HG03558 (cell line): ENCODE measurements around the gene SOX8.
"Not testable (repeated sequence)": the region's sequence is repeated elsewhere in the genome, so short reads cannot be mapped to it uniquely, and the experiment has no call there.

Experiments used
- ATAC-seq: cut with Tn5 transposase; IDR thresholded peaks from one replicate; pipeline ENCODE4 v1.9.1; 2021; ENCODE audit warnings: moderate number of reproducible peaks; ENCODE audit not compliant: unreplicated experiment; ENCODE audit errors: extremely low read depth

SOX8 gene

DNA sequence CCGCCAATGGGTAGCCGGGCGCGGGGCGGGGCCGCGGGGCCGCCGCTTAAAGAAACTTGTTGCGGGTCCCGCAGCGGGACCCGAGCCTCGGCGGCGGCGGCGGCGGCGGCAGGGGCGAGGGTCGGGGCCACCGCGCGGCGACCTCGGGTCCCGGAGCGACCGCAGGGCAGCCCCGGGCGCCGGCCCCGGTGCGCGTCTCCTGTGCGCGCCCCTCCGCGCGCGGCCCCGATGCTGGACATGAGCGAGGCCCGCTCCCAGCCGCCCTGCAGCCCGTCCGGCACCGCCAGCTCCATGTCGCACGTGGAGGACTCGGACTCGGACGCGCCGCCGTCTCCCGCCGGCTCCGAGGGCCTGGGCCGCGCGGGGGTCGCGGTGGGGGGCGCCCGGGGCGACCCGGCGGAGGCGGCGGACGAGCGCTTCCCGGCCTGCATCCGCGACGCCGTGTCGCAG, at the start of gene SOX8:
Gene SOX8, plus strand, starts transcription at position 76 of the 450 bp plus-strand sequence. Its CDS starts 153 bp downstream, at position 229.
- no peak for ATAC-seq

DNA sequence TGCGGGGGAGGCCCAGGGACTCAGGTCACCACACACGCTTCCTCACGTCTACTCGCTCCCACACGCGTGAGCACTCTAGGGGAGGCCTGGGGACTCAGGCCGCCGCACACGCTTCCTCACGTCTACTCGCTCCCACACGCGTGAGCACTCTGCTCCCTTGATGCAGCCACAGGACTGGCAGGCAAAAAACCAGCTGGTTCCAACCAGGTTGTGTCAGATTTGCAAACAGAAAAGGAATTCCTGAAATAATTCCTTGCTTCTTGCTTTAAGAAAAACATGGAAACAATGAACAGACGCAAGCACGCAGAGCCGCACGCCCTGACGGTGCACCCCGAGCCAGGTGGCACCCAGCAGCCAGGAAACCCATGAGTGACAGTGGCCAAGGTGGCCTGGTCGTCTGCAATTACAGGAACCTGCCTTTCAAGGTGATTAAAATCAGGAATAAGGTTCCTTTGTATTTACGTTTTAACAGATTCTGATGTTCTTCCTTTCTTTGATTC, 48.7 kb upstream of the SOX8 start:
- no peak for ATAC-seq

DNA sequence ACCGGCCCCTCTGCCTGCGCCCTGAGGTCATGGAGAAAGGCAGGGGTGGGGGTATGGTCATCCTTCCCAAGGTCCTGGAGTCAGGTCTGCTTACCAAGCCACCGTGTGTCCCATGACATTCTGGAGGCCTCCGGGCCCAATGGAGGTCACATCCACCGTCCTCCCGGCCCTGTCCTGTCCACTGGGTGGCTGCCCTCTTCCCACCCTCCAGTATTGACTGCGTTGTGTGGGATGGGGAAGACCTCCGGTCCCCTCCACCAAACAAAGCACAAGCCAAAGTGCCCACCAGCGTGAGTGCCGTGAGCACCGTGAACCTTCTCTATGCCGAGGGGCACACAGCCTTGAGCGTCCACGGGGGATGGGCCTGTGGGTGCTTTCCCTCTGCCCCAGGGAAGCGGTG, 48.0 kb upstream of the SOX8 start:
- ATAC-seq = no peak

DNA sequence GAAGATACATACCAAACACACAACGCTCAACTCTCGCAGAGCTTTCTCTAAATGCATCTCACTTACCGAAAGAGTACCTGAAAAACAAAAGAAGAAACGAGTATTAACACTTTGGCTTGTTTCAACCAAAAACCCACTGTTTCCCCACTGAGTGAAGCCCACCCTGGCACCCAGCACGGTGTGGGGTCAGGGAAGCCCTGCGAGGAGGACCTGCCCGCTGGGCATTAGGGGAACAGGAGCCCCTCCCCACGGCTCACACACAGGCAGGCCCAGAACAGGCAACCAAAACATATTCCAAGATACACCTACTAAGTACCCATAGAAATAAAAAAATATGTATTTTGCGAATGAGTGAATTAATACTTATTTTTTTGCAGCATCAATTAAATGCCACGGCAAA, 47.4 kb upstream of the SOX8 start:
- ATAC-seq = no peak

DNA sequence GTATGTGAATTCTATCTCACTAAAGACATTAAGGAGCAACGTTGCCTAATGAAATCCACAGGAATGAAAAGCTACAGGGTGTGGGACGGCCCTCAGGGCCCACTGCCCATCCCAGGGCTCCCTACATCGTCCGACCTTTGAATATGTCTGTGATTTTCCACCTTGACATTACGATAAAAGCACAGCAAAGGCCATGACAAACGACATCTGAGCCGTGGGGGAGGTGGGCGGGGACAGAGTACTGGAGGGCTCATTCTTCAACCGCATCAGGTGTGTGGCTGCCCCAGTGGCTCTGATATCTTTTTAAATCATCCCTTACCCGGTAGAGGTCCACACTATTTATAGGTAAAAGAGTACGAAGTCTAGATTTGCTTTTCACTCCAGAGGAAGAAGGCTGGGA, 45.9 kb upstream of the SOX8 start:
- ATAC-seq = no peak

DNA sequence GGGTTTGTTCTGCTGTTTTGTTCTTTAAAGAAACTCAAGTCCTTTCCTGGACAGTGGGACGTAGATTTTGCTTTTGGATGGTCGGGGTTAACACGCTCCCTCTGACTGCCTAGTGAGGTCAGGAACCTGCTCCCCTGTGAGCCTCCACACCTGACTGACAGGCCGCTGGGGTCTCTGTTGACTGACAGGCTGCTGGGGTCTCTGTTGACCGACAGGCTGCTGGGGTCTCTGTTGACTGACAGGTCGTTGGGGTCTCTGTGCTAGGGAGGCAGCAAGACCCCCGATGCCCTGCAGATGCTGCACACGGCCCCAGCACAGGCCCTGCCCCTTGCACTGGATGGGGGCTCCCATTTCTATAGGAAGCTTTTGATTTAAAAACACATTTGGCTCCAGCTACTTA, 44.3 kb upstream of the SOX8 start:
- ATAC-seq = no peak

DNA sequence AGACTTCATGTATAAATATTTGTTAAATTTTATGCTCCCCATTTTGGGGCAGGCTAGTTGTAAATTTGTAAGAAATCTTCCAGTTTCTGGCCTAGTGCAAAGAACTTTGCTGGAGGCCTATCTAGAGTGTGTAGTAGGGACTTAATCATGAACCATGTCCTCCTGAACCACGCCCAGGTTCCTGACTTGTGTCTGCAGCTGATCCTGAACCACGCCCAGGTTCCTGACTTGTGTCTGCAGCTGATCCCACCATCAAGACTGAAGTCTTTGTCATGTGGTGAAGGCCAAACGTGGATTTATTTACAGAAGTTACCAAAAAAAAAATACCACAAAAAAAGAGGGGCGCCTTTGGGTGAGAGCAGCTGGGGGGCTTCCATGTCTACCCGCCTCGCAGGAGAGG, 43.8 kb upstream of the SOX8 start:
- no peak for ATAC-seq

DNA sequence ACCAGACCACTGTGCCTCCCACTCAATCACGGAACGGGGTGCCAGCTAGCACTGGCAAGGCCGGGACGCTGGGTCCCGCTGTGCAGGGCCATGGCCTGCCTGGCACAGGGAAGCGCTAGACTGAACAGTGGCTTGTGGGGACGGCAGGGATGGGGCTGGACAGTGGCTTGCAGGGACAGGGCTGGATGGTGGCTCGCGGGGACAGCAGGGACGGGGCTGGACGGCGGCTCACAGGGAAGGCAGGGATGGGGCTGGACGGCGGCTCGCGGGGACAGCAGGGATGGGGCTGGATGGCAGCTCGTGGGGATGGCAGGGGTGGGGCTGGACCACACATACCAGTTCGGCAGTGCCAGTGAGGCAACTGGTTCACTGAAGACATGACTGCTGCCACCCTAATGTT, 43.4 kb upstream of the SOX8 start:
- ATAC-seq = no peak

DNA sequence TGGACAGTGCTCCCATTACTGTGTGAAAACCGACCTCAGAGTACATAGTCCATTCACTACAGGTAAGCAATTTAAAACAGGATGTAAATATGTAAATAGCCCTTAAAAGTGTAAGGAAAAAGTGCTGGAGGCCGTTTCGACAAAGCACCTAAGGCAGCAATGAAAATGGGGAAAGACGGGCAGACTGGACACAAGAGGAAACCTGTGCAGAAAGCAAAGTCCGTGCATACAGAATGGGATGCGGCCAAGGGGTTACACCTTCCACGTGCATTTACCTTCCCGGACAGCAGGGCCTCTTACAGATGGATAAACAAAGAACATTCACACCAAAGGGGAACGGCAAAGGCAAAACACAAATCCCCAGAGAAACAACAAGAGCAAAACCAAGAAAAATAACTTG, 42.8 kb upstream of the SOX8 start:
- ATAC-seq = no peak

DNA sequence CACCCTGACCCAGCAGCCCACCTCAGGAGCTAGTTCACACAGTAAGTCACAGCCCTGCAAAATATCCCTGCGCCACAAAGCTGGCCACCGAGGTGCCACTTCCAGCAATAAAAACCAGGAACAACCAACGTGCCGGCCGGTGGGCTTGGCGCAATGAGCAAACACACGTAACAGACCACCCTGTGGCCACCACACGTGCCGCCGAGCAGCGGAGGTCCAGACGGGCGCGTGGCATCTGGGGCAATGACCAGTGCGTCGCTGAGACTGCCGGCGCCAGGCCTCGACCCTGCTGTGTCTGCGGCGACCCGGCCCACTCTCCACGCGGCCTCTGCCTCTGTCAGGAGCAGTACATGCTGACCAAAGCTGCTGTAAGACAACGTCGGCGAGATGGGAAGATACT, 42.3 kb upstream of the SOX8 start:
- ATAC-seq = no peak

DNA sequence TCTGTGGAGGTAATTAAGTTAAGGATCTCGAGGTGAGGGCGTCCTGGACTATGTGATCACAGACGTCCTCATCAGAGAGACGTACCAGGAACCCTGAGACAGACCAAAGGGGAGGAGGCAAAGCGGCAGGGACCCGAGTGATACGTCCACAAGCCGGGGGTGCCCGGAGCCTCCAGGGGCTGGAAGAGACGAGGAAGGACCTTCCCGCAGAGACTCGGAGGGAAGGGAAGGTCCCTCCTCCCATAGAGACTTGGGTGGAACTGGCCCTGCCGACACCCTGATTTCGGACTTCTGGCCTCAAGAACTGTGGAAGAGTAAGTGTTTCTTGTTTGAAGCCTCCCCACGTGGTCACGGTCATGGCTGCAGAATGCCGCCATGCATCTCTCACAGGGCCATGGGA, 41.6 kb upstream of the SOX8 start:
- ATAC-seq = no peak

DNA sequence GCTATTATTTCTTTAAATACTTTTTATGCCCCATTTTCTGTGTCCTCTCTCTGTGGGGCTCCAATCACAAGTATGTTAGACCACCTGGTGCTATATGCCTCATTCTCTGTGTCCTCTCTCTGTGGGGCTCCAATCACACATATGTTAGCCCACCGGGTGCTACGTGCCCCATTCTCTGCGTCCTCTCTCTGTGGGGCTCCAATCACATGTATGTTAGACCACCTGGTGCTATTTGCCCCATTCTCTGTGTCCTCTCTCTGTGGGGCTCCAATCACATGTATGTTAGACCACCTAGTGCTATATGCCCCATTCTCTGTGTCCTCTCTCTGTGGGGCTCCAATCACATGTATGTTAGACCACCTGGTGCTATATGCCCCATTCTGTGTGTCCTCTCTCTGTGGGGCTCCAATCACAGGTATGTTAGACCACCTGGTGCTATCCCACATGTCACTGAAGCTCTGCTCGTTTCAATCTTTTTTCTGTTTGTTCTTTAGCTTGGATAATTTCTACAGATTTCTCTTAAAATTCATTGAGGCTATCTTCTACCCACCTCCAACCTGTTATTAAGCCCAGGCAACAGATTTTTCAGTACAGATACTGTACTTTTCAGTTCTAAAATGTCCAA, 39.0 kb upstream of the SOX8 start:
- no peak for ATAC-seq

DNA sequence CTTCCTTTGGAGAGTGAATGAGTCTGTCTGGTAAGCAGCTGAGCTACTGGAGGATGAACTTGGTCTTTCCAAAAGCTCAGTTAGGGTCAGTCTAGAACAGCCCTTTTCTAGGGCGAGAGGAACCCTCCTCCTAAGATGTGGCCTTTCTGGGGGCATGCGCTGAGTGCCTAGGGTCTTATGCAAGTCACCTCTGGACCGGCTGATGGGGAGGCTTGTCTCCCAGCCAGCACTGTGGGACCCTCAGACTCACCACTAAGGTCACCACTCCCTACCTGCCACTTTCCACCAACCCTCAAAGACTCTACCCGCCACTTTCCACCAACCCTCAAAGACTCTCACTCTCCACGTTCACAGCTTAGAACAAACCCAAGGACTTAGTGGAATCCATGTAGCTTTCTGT, 37.6 kb upstream of the SOX8 start:
- ATAC-seq = no peak

DNA sequence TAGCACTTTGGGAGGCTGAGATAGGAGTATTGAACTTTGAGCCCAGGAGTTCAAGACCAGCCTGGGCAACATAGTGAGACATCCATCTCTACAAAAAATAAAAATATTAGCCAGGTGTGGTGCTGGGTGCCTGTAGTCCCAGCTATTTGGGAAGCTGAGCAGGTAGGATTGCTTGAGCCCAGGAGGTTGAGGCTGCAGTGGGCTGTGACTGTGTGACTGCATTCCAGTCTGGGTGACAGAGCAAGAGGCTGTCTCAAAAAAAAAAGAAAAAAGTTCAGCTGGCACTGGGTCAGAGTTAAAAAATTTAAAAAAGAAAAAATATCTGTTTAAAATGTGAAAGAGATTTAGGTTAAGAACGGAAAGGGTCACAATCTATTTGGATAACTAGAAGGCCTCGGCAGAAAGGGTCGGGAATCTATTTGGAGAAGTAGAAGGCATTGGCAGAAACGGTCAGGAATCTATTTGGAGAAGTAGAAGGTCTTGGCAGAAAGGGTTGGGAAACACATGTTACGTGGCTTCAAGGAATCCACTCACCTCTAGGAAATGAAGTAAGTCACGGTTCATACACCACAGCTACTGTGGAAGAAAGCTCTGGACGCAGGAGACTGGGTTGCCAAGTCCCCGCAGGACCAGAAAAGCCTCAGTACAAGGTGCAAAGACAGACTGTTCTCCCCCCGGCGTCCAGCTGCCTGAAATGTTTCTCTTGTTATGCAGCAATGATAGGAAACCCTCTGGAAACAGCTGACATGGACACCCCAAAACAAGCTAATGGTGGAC, 36.1 kb upstream of the SOX8 start:
- ATAC-seq = no peak

DNA sequence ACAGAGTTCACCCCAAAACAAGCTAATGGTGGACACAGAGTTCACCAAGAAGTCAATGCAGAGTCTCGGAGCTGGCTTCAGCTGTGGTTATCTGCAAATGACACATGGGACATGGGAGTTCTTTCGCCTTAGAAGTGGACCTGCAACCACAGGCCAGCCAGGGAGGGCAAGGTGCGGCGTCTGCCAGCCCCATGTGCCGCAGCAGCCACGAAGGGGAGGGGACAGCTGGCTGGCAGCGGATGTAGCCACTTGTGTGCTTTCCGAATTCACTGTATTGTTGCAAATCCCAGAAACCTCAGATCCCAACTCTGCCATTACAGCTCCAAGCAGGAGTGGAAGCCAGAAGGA, 35.5 kb upstream of the SOX8 start:
- ATAC-seq = no peak

DNA sequence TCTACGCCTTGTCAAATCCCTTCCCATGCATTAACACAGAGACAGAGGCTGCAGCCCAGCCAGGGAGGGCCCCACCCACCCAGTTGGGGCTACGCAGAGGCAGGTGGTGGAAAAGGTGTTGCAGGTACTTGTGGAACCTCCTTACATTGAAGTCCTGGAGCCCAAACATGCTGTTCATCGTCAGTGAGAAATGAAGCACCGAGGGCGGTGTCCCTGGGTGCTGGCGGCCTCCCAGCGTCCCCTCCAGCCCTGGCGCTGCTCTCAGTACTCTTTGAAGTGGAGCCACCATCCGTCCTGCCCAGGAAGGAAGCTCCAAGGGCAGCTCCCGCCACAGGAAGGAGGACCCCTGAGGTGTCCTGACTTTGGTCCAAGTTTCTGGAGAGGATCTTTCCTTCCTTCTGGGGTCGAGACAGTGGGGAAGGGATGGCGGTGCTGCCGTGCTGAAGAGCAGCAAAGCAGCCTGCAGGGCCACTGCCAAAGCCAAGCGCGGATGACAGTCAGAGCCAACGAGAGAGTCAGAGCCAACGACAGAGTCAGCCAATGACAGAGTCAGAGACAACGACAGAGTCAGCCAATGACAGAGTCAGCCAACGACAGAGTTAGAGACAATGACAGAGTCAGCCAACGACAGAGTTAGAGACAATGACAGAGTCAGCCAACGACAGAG, 34.2 kb upstream of the SOX8 start:
- ATAC-seq = no peak

DNA sequence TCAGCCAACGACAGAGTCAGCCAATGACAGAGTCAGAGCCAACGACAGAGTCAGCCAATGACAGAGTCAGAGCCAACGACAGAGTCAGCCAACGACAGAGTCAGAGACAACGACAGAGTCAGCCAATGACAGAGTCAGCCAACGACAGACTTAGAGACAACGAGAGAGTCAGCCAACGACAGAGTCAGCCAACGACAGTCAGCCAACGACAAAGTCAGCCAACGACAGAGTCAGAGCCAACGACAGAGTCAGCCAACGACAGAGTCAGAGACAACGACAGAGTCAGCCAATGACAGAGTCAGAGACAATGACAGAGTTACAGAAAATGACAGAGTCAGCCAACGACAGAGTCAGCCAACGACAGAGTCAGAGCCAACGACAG, 33.7 kb upstream of the SOX8 start:
- ATAC-seq = not testable (repeated sequence)

DNA sequence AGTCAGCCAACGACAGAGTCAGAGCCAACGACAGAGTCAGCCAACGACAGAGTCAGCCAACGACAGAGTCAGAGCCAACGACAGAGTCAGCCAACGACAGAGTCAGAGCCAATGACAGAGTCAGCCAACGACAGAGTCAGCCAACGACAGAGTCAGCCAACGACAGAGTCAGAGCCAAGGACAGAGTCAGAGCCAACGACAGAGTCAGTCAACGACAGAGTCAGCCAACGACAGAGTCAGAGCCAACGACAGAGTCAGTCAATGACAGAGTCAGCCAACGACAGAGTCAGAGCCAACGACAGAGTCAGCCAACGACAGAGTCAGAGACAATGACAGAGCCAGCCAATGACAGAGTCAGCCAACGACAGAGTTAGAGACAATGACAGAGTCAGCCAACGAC, 32.8 kb upstream of the SOX8 start:
- ATAC-seq = not testable (repeated sequence)

DNA sequence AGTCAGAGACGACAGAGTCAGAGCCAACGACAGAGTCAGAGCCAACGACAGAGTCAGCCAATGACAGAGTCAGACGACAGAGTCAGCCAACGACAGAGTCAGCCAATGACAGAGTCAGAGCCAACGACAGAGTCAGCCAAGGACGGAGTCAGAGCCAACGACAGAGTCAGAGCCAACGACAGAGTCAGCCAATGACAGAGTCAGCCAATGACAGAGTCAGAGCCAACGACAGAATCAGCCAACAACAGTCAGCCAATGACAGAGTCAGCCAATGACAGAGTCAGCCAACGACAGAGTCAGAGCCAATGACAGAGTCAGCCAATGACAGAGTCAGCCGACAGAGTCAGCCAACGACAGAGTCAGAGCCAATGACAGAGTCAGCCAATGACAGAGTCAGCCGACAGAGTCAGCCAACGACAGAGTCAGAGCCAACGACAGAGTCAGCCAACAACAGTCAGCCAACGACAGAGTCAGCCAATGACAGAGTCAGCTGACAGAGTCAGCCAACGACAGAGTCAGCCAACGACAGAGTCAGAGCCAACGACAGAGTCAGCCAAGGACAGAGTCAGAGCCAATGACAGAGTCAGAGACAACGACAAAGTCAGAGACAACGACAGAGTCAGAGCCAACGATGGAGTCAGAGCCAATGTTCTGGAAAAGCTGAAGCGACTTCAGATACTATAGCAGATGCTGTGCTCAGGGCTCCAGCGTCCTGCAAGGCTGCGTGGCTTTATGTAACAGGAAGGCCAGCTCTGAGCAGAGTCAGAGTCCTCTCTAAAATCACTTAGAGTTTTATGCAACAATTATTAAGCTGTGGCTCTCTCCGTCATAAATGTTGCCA, 30.6 kb upstream of the SOX8 start:
- not testable (repeated sequence) for ATAC-seq

DNA sequence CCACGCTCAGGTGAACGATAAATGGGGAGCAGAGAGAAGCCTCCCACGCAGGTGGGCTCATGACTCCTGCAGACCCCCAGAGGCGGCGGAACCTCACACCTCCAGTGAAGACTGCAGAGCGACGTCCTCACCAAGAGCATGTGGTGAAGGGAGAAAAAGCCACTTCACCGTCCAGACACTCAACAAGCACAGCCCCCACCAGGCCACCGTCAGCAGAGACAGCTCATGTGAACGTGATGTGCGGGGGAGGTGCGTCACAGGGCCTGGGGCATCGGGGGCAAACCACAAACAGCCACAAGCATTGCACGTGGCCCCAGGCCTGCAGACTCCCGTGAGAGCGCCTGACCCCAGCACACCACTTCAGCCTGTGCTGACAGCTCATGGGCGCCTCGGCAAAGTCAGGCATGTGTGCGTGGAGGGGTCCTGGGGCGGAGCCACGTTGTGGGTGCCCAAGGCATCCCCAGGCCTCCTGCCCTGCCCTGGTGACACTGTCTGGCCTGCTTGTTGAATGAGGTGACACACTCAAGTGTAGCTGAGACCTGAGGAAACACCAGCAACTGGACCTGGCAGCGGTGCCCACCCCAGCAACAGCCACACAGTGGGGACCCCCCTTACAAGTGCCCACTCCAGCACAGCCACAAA, 29.8 kb upstream of the SOX8 start:
- ATAC-seq = no peak
